Measurements from ENCODE around the gene PTPRN2. TPM values are rescaled to one million over a fixed set of nuclear protein-coding genes. Genes with fewer than 3 reads are reported as not detected.

The PTPRN2 gene
- total and polyA plus RNA-seq, 9 of the 15 experiments (the other 6 are each of a cell fraction or from before 2014, with no cell fraction given) = not detected

GRCh38 chr7:157501581-157501980 is 1086.0 kb downstream of the PTPRN2 start:
- Histone ChIP-seq H3K27me3 (ENCODE audit: control insufficient read depth in 2 of 2, insufficient read depth in 2 of 2, low read length in 2 of 2) (peaks cover 33 to 68% of the 10 kb centered on the region in 2 experiments; a peak in 4 of 5 replicates), H3K9ac (ENCODE audit: insufficient read depth in 1 of 2, low read depth in 2 of 2, low read length in 2 of 2) (no peak overlapping the region), H3K4me3 (no peak overlapping the region), H4K20me1 (replicated peaks; ENCODE audit: control insufficient read depth, insufficient read depth, low read length) (peaks cover 5% of the 10 kb centered on the region; the same call in 1 of the 2 replicates), H3K27ac (ENCODE audit: extremely low read depth, low read depth, low read length) (no peak overlapping the region), H3K4me2 (ENCODE audit: insufficient read depth, low read length) (no peak overlapping the region), H3K9me3 (replicated peaks; ENCODE audit: control insufficient read depth, insufficient read depth, low read depth, low read length) (no peaks in the 10 kb centered on the region), H3K36me3 (ENCODE audit: control insufficient read depth, insufficient read depth, low read length) (no peaks in the 10 kb centered on the region), H3K79me2 (ENCODE audit: control insufficient read depth, insufficient read depth, low read length) (no peaks in the 10 kb centered on the region), H3K9me1 (ENCODE audit: control insufficient read depth, insufficient read depth, low read length) (no peaks in the 10 kb centered on the region), H2AFZ (ENCODE audit: low read depth, low read length) (no peak overlapping the region), H3K4me1 (replicated peaks in 1 of 2; ENCODE audit: control insufficient read depth in 2 of 2, insufficient read depth in 2 of 2, low read length in 2 of 2) (peaks cover 0 to 9% of the 10 kb centered on the region in 2 experiments; a peak in 1 of 5 replicates)
- no TSS peak for BruUV-seq (replicated peaks)
- in situ Hi-C loops (cut with MboI) (no loop called here), intact Hi-C loops (cut with micrococcal nuclease) (no loop called here)
- ChIA-PET POLR2A (no interaction called here), CTCF (ENCODE audit: low intra/inter-chr PET ratio) (no interaction called here)
- DNase-seq (ENCODE audit: extremely low read depth in 1 of 4, low spot score in 3 of 4) = no peak
- WGBS (ENCODE audit: insufficient coverage, low coverage, missing lambda C conversion rate) = 6% methylated on average over 22 of the region's 22 CpGs
- TF ChIP-seq BRD4 (IDR thresholded peaks at IDR 0.05) = no peak
- TF ChIP-seq NEUROD1 (IDR thresholded peaks at IDR 0.05; ENCODE audit: borderline replicate concordance, low read depth, low read length, partially characterized antibody) = no peak
- no peak for TF ChIP-seq ARID3B (CRISPR knock-in tag; IDR thresholded peaks at IDR 0.05; ENCODE audit: borderline replicate concordance)
- no peak for TF ChIP-seq SMARCC2 (IDR thresholded peaks at IDR 0.05; ENCODE audit: low read depth)
- peak; percentile 10; the same call in 1 of the 2 replicates for TF ChIP-seq RAD51 (IDR thresholded peaks at IDR 0.05; ENCODE audit: borderline replicate concordance, low read depth)
- no peak for TF ChIP-seq HCFC1 (IDR thresholded peaks at IDR 0.05; ENCODE audit: low read depth, low read length)
- FAIRE-seq = no peak
- peak; percentile 33; the same call in 2 of the 3 replicates for ATAC-seq
